ENCODE measurements around the gene ATRN. TPM values are rescaled to one million over a fixed set of nuclear protein-coding genes. Genes with fewer than 3 reads are reported as not detected.

Gene ATRN
- polyA plus RNA-seq, 1 donor from 2014 or later: 27.5 TPM

DNA sequence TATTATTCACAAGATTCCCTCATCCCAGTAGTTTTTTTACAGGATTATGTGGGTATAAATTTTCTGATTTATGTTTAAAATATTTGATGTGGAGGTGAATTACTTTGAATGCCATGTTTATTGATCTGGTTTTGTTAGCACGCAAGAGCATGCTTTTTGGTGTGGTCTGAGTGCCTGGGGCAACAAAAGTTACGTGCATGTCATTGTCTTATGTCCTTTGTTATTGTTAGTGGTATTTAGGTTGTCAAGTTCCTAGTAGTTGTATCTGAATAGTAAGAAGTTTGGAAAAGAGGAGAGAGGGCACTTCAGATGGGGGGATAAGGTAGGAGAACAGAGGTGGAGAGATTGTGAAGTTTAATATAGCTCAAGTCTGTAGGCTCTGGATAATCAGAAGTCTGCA lies 95.0 kb downstream of the ATRN start:
- H3K9me2 ChIP-seq (ENCODE audit: insufficient read depth, low read length): no peaks in the 10 kb centered on the region
- TF ChIP-seq, protein P1, sequence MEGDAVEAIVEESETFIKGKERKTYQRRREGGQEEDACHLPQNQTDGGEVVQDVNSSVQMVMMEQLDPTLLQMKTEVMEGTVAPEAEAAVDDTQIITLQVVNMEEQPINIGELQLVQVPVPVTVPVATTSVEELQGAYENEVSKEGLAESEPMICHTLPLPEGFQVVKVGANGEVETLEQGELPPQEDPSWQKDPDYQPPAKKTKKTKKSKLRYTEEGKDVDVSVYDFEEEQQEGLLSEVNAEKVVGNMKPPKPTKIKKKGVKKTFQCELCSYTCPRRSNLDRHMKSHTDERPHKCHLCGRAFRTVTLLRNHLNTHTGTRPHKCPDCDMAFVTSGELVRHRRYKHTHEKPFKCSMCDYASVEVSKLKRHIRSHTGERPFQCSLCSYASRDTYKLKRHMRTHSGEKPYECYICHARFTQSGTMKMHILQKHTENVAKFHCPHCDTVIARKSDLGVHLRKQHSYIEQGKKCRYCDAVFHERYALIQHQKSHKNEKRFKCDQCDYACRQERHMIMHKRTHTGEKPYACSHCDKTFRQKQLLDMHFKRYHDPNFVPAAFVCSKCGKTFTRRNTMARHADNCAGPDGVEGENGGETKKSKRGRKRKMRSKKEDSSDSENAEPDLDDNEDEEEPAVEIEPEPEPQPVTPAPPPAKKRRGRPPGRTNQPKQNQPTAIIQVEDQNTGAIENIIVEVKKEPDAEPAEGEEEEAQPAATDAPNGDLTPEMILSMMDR (IDR thresholded peaks at IDR 0.05; ENCODE audit: poor library complexity, severe bottlenecking): no peak
- TF ChIP-seq MXI1 (conservative IDR thresholded peaks at IDR 0.05; ENCODE audit: poor library complexity, severe bottlenecking): no peak
- no peaks in the 10 kb centered on the region for H4K20me1 ChIP-seq (ENCODE audit: insufficient read depth)
- H3K9ac ChIP-seq (ENCODE audit: low read length): no peak overlapping the region
- H3K36me3 ChIP-seq (ENCODE audit: insufficient read depth, low read length): peaks cover 5% of the 10 kb centered on the region
- H3K27ac ChIP-seq (ENCODE audit: low read length): no peak overlapping the region
- no peaks in the 10 kb centered on the region for H3K79me2 ChIP-seq (replicated peaks; ENCODE audit: insufficient read depth, low read length)
- no peak overlapping the region for H2AFZ ChIP-seq (ENCODE audit: low read depth, low read length)
- H3K4me2 ChIP-seq (ENCODE audit: low read length): no peak overlapping the region
- H3K4me3 ChIP-seq (ENCODE audit: low read length): no peak overlapping the region
- H3F3A ChIP-seq (ENCODE audit: insufficient read depth, low read length, poor library complexity, severe bottlenecking): no peaks in the 10 kb centered on the region
- no peaks in the 10 kb centered on the region for H3K27me3 ChIP-seq (ENCODE audit: insufficient read depth, low read depth, low read length)
- no peaks in the 10 kb centered on the region for H3K9me3 ChIP-seq (ENCODE audit: low read length)

DNA sequence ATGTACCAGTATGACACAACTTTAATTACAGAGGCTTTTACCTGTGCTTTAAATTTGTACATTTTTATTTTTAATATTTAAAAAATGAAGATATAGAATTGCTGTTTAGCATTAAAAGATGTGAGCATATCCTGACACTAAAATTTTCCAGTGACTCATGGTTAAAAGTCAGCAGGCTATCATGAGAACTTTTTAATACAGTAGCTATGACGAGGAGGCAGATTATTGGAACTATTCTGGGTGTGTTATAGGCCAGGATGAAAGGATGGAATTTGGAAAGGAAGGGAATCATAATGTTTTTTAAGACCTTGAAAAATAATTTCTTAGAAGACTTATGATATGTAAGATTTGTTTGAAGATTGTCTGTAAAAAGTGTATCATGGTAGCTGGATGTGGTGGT lies 101.3 kb downstream of the ATRN start:
- Histone ChIP-seq H3K27ac (ENCODE audit: low read length) (no peak overlapping the region), H3K9me2 (ENCODE audit: insufficient read depth, low read length) (no peaks in the 10 kb centered on the region), H3F3A (ENCODE audit: insufficient read depth, low read length, poor library complexity, severe bottlenecking) (no peaks in the 10 kb centered on the region), H3K79me2 (replicated peaks; ENCODE audit: insufficient read depth, low read length) (no peaks in the 10 kb centered on the region), H3K36me3 (ENCODE audit: insufficient read depth, low read length) (no peaks in the 10 kb centered on the region), H3K4me3 (ENCODE audit: low read length) (no peak overlapping the region), H3K27me3 (ENCODE audit: insufficient read depth, low read depth, low read length) (no peaks in the 10 kb centered on the region), H3K9me3 (ENCODE audit: low read length) (no peaks in the 10 kb centered on the region), H2AFZ (ENCODE audit: low read depth, low read length) (no peak overlapping the region), H3K4me2 (ENCODE audit: low read length) (no peak overlapping the region), H3K9ac (ENCODE audit: low read length) (no peak overlapping the region), H4K20me1 (ENCODE audit: insufficient read depth) (no peaks in the 10 kb centered on the region)
- TF ChIP-seq SMC3 (conservative IDR thresholded peaks at IDR 0.05; ENCODE audit: poor library complexity): no peak
- TF ChIP-seq MXI1 (conservative IDR thresholded peaks at IDR 0.05; ENCODE audit: poor library complexity, severe bottlenecking): no peak

DNA sequence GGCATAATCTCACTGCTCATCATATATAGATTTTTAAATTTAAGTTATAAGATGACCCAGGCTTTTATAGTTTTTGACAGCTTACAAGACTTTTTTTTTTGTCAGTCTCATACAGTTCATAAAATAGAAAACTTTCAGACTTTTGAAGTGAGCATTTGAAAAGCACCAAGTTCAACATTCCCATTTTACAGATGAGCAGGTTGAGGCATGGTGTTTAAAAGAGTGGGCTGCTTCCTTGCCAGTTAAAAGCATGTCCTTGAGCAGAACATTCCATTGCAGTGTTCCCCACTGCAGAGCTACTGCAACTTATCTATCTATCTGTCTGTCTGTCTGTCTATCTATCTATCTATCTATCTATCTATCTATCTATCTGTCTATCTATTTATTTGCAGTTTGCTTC lies 105.5 kb downstream of the ATRN start:
- Histone ChIP-seq H2AFZ (ENCODE audit: low read depth, low read length) (no peak overlapping the region), H3K4me2 (ENCODE audit: low read length) (no peak overlapping the region), H3K27ac (ENCODE audit: low read length) (no peak overlapping the region), H3K36me3 (ENCODE audit: insufficient read depth, low read length) (no peaks in the 10 kb centered on the region), H3K79me2 (replicated peaks; ENCODE audit: insufficient read depth, low read length) (no peaks in the 10 kb centered on the region), H3K27me3 (ENCODE audit: insufficient read depth, low read depth, low read length) (no peaks in the 10 kb centered on the region), H3K4me3 (ENCODE audit: low read length) (no peak overlapping the region), H3K9me3 (ENCODE audit: low read length) (no peaks in the 10 kb centered on the region), H3F3A (ENCODE audit: insufficient read depth, low read length, poor library complexity, severe bottlenecking) (no peaks in the 10 kb centered on the region), H3K9ac (ENCODE audit: low read length) (no peak overlapping the region), H4K20me1 (ENCODE audit: insufficient read depth) (no peaks in the 10 kb centered on the region), H3K9me2 (ENCODE audit: insufficient read depth, low read length) (no peaks in the 10 kb centered on the region)
- TF ChIP-seq MXI1 (conservative IDR thresholded peaks at IDR 0.05; ENCODE audit: poor library complexity, severe bottlenecking) (no peak), RAD21 (conservative IDR thresholded peaks at IDR 0.05) (no peak), EZH2 (IDR thresholded peaks at IDR 0.05; ENCODE audit: borderline replicate concordance, insufficient read depth, low read length, poor library complexity, severe bottlenecking) (no peak), EP300 (conservative IDR thresholded peaks at IDR 0.05; ENCODE audit: poor library complexity, severe bottlenecking) (no peak), TAF1 (IDR thresholded peaks at IDR 0.05; ENCODE audit: low read depth) (no peak), SMC3 (conservative IDR thresholded peaks at IDR 0.05; ENCODE audit: poor library complexity) (no peak), POLR2AphosphoS5 (IDR thresholded peaks at IDR 0.05) (no peak), REST (IDR thresholded peaks at IDR 0.05; ENCODE audit: borderline replicate concordance) (no peak)
- TF ChIP-seq, protein P1 (IDR thresholded peaks at IDR 0.05; ENCODE audit: poor library complexity, severe bottlenecking): no peak
